Glutamatergic neuron (in vitro differentiated cells): ENCODE measurements around the gene CCT6B. TPM values are rescaled to one million over a fixed set of nuclear protein-coding genes. Genes with fewer than 3 reads are reported as not detected.
A peak's percentile ranks its signal among the peaks of the same experiment; 100 is the strongest.

Experiments
- DNase-seq: peaks from one replicate; pipeline ENCODE4 v3.0.0; 2022
- H3K27ac Mint-ChIP-seq: one replicate; pipeline ENCODE4 v1.8.0; 2020; ENCODE audit warnings: mild to moderate bottlenecking, mixed read lengths, inconsistent platforms; ENCODE audit not compliant: unreplicated experiment
- H3K27me3 Mint-ChIP-seq: one replicate; pipeline ENCODE4 v1.8.0; 2020; ENCODE audit warnings: mild to moderate bottlenecking, moderate library complexity, mixed read lengths, inconsistent platforms; ENCODE audit not compliant: unreplicated experiment
- H3K36me3 Mint-ChIP-seq: one replicate; pipeline ENCODE4 v1.8.0; 2020; ENCODE audit warnings: mild to moderate bottlenecking, mixed read lengths, inconsistent platforms; ENCODE audit not compliant: unreplicated experiment
- H3K4me1 Mint-ChIP-seq: one replicate; pipeline ENCODE4 v1.8.0; 2020; ENCODE audit warnings: mild to moderate bottlenecking, low read depth, mixed read lengths, inconsistent platforms; ENCODE audit not compliant: unreplicated experiment
- H3K4me3 Mint-ChIP-seq: one replicate; pipeline ENCODE4 v1.8.0; 2020; ENCODE audit warnings: mild to moderate bottlenecking, mixed read lengths, inconsistent platforms; ENCODE audit not compliant: unreplicated experiment
- H3K9me3 Mint-ChIP-seq: one replicate; pipeline ENCODE4 v1.8.0; 2020; ENCODE audit warnings: mild to moderate bottlenecking, moderate library complexity, mixed read lengths, inconsistent platforms; ENCODE audit not compliant: unreplicated experiment
- total RNA-seq: library from RNA; stranded (reverse); fragmentation: NEBNext Ultra II Directional; extraction: Animal tissue kit (Norgen Biotek cat#: 25700); gene quantifications from one replicate; pipeline ENCODE4 v1.2.1, GENCODE V29; 2021; ENCODE audit not compliant: unreplicated experiment
- TF ChIP-seq, protein P1 (sequence below): fragments of 200-600 bp; sonication (generic); IDR thresholded peaks from one replicate; pipeline ENCODE4 v1.5.0; 2021; ENCODE audit not compliant: partially characterized antibody, unreplicated experiment

Gene CCT6B
- total RNA-seq, 1 donor from 2014 or later = 2.4 TPM

DNA sequence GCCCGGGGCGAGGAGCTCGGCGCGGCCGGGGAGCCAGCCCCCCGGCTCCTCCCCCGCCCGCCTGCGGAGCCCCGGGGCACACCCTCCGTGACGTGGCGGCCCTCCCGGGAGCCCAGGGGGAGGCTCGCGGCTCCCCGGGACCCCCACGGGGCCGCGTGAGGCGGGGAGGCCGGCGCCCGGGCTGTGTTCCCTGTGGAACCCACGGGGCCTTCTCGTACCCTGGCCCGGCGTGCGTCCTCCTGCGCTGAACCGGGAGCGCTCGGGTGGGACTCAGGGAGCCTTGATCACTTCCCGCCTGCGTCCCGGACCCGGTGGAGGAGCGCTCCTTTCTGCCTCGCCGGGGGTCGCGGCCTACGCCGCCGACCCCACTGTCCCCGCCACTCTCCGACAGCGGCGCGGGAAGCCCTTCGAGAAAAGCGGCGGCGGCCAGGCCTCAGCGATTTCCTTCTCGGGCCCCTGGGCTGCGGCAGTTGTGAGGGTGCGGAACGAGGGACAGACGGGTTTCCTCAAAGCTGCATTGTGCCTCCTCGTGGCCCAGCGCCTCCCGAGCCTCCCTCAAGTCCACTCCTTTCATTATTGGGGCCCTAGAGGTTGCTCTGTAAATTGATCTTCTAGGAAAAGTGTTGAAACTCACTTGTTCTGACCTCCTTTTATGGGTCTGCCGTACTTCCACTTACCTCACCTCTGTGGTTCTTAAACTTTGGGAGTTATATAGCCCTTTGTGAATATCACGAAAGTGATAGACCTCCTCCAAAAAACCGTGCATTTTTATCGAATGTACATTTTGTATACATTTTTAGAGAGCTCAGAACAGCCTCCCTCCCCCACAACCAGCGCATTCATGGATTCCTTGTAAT is 19.6 kb upstream of the CCT6B start:
- H3K27ac Mint-ChIP-seq = peak overlapping the region; percentile 93
- DNase-seq = peak; percentile 76
- H3K9me3 Mint-ChIP-seq = peaks cover 9% of the 10 kb centered on the region
- peaks cover 10% of the 10 kb centered on the region for H3K27me3 Mint-ChIP-seq
- H3K4me3 Mint-ChIP-seq = peak overlapping the region; percentile 98
- TF ChIP-seq, protein P1, sequence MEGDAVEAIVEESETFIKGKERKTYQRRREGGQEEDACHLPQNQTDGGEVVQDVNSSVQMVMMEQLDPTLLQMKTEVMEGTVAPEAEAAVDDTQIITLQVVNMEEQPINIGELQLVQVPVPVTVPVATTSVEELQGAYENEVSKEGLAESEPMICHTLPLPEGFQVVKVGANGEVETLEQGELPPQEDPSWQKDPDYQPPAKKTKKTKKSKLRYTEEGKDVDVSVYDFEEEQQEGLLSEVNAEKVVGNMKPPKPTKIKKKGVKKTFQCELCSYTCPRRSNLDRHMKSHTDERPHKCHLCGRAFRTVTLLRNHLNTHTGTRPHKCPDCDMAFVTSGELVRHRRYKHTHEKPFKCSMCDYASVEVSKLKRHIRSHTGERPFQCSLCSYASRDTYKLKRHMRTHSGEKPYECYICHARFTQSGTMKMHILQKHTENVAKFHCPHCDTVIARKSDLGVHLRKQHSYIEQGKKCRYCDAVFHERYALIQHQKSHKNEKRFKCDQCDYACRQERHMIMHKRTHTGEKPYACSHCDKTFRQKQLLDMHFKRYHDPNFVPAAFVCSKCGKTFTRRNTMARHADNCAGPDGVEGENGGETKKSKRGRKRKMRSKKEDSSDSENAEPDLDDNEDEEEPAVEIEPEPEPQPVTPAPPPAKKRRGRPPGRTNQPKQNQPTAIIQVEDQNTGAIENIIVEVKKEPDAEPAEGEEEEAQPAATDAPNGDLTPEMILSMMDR = no peak
- no peaks in the 10 kb centered on the region for H3K36me3 Mint-ChIP-seq
- H3K4me1 Mint-ChIP-seq = peaks cover 14% of the 10 kb centered on the region

DNA sequence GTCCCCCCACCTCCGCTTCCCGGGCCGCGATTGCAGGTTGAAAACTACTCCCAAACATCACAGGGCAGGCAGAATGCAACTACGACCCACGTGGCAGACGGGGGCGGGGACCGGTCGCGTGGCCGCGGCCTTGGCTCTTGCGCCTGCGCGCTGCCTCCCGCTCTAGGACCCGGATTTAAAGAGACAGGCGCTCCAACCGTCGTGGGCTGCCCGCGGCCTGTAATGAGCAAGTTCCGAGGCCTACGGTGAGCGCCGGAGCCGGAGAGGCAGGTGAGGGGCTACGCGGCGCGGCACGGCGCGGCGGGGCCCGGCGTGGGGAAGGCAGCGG is 19.1 kb upstream of the CCT6B start, which contains the start of gene LIG3:
TSS of gene LIG3 (plus strand) at position 160 of the 328 bp plus-strand sequence. CDS start 2,494 bp downstream, outside the sequence.
- H3K4me1 Mint-ChIP-seq = peaks cover 14% of the 10 kb centered on the region
- H3K27ac Mint-ChIP-seq = peak within 1 kb of the TSS; percentile 93
- H3K9me3 Mint-ChIP-seq = peaks cover 9% of the 10 kb centered on the region
- TF ChIP-seq, protein P1 = no peak
- H3K4me3 Mint-ChIP-seq = peak within 1 kb of the TSS; percentile 98
- H3K27me3 Mint-ChIP-seq = peaks cover 10% of the 10 kb centered on the region
- peak; percentile 96 for DNase-seq
- H3K36me3 Mint-ChIP-seq = no peaks in the 10 kb centered on the region

DNA sequence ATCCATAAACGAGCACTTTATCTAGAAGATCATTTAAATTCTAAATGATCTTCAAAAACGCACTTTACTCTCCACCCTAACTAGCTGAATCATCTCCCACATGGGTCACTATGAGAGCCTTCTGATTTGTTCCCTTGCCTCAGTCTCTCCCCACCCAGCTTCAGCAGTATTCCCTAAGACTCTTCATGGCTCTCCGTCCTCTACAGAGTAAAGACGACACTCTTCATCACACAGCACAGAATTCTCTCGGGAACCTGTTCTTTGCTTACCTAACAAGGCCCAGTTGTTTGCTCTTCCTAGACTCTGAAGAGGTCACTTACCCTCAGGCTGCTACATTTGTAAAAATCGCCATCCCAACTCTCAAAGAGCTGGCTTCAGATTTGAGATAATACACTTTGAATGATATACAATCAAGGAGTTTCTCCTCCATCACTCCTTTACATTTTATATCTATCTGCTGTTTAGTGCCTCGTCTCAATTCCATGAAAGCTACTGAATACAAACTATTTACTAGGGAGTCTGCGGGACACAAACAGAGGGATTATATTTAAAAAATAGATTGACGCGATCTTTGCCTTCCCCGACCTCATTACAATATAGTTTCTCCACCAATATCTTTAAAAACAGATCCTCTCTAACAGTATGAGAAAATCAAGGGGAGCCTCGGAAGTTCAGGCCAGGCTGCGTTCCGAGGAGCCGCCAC is 18.5 kb upstream of the CCT6B start:
- TF ChIP-seq, protein P1 = no peak
- Mint-ChIP-seq H3K36me3 (no peaks in the 10 kb centered on the region), H3K27ac (peak overlapping the region; percentile 86), H3K9me3 (peaks cover 9% of the 10 kb centered on the region), H3K4me1 (peaks cover 14% of the 10 kb centered on the region), H3K4me3 (peak overlapping the region; percentile 98), H3K27me3 (peaks cover 10% of the 10 kb centered on the region)
- DNase-seq = no peak

DNA sequence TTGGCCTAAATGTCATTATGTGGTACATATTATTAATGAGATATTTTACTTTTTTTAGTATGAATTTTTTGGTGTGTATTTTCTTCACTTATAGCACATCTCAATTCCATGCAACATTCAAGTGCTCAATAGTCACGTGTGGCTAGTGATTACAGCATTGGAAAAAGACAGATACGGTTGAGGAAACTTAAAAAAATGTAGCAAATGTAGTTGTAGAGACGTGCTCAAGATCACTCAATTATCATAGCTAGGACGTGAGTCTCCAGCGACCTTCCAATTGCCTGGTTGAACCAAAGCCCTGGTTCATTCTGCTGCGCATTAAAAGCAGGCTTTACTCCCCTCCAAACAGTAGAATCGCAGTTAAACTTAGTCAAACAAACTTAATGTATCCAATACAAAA is 17.9 kb upstream of the CCT6B start:
- Mint-ChIP-seq H3K4me3 (no peak overlapping the region), H3K27ac (no peak overlapping the region), H3K36me3 (no peaks in the 10 kb centered on the region), H3K27me3 (peaks cover 10% of the 10 kb centered on the region), H3K9me3 (peaks cover 9% of the 10 kb centered on the region), H3K4me1 (peaks cover 14% of the 10 kb centered on the region)
- TF ChIP-seq, protein P1 = no peak
- no peak for DNase-seq
